Nephron (organoid): ENCODE results near the gene SMPD3.

Experiments used
- H3K27ac Mint-ChIP-seq, 3 experiments: 2 replicates each; pipeline ENCODE4 v1.8.0; 2020; ENCODE audit warnings: mixed read lengths in 3 of 3, mild to moderate bottlenecking in 2 of 3, moderate library complexity in 1 of 3
- H3K27me3 Mint-ChIP-seq: 2 replicates; pipeline ENCODE4 v1.8.0; 2021; ENCODE audit warnings: low read depth, mild to moderate bottlenecking, moderate library complexity, mixed read lengths
- H3K36me3 Mint-ChIP-seq: 2 replicates; pipeline ENCODE4 v1.8.0; 2020; ENCODE audit warnings: low read depth, mixed read lengths
- H3K4me1 Mint-ChIP-seq: 2 replicates; pipeline ENCODE4 v1.8.0; 2020; ENCODE audit warnings: mixed read lengths
- H3K4me3 Mint-ChIP-seq, 3 experiments: 2 replicates each; pipeline ENCODE4 v1.8.0; 2020; ENCODE audit warnings: mild to moderate bottlenecking in 3 of 3, mixed read lengths in 3 of 3, moderate library complexity in 2 of 3
- H3K9me3 Mint-ChIP-seq: 2 replicates; pipeline ENCODE4 v1.8.0; 2020; ENCODE audit warnings: mixed read lengths
- TF ChIP-seq, protein P1 (sequence below), 3 experiments: fragments of 200-600 bp; sonication (generic); IDR thresholded peaks; one replicate each; pipeline ENCODE4 v1.5.0; 2021; ENCODE audit warnings: antibody characterized with exemption in 3 of 3; ENCODE audit not compliant: unreplicated experiment in 3 of 3

SMPD3 gene

DNA sequence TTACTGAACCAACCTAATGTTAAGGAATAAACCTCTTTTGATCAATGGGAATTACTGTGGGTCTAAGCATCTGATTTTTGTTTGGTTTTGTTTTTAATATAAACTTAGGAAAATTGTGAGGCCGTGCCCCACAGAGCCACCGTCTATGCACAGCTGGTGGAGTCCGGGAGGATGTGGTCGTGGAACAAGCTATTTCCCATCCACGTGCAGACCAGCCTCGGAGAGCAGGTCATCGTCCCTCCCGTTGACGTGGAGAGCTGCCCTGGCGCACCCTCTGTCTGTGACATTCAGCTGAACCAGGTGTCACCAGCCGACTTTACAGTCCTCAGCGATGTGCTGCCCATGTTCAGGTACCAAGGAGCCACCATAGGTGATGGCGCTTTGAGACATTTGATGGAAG, 109.1 kb downstream of the SMPD3 start:
- Mint-ChIP-seq H3K9me3 (no peaks in the 10 kb centered on the region), H3K36me3 (peaks cover 61% of the 10 kb centered on the region), H3K27me3 (no peaks in the 10 kb centered on the region), H3K4me1 (peaks cover 9% of the 10 kb centered on the region), H3K4me3 (no peak overlapping the region), H3K27ac (no peak overlapping the region)
- TF ChIP-seq, protein P1, sequence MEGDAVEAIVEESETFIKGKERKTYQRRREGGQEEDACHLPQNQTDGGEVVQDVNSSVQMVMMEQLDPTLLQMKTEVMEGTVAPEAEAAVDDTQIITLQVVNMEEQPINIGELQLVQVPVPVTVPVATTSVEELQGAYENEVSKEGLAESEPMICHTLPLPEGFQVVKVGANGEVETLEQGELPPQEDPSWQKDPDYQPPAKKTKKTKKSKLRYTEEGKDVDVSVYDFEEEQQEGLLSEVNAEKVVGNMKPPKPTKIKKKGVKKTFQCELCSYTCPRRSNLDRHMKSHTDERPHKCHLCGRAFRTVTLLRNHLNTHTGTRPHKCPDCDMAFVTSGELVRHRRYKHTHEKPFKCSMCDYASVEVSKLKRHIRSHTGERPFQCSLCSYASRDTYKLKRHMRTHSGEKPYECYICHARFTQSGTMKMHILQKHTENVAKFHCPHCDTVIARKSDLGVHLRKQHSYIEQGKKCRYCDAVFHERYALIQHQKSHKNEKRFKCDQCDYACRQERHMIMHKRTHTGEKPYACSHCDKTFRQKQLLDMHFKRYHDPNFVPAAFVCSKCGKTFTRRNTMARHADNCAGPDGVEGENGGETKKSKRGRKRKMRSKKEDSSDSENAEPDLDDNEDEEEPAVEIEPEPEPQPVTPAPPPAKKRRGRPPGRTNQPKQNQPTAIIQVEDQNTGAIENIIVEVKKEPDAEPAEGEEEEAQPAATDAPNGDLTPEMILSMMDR (IDR thresholded peaks at IDR 0.05; ENCODE audit: unreplicated experiment in 3 of 3) = no peak

DNA sequence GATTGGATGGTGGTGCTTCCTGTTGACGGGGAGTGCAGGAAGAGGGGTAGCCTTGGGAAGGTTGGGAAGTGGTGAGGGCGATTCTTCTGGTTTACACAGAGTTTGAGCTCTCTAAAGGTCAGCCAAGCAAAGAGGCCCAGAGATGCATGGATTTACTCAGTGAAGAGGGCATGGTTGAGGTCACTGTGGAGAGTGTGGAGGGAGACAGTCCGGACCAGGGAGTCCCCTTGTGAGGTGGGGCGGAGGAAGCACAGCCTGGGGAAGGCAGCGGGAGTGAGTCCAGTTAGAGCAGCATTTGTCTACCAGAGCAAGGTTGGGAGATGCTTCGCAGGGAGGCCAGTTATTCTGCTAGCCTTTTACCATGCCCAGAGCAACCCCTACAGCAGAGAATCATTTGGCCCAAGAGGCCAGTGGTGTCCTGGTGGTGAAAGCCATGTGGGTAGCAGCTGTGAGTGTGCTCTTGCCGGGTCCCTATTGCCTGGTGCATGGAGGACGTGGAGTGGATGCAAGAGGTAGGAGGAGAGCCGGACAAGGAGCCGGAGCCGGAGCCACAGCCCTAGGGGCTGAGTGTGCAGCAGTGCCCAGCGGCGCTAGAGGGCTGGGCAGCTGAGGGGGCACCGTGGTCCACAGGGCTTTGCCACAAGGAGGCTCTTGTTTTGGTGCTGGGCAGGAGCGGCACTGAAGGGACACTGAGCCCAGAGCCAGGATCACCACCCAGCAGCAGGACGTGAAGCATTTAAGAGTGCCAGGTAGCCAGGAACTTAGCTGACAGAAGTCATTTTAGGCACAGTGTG, 109.8 kb downstream of the SMPD3 start:
- H3K4me1 Mint-ChIP-seq = peaks cover 12% of the 10 kb centered on the region
- H3K36me3 Mint-ChIP-seq = peaks cover 62% of the 10 kb centered on the region
- no peak overlapping the region for H3K4me3 Mint-ChIP-seq
- no peak overlapping the region for H3K27ac Mint-ChIP-seq
- TF ChIP-seq, protein P1 (IDR thresholded peaks at IDR 0.05; ENCODE audit: unreplicated experiment in 3 of 3) = no peak
- H3K9me3 Mint-ChIP-seq = no peaks in the 10 kb centered on the region
- H3K27me3 Mint-ChIP-seq = no peaks in the 10 kb centered on the region

DNA sequence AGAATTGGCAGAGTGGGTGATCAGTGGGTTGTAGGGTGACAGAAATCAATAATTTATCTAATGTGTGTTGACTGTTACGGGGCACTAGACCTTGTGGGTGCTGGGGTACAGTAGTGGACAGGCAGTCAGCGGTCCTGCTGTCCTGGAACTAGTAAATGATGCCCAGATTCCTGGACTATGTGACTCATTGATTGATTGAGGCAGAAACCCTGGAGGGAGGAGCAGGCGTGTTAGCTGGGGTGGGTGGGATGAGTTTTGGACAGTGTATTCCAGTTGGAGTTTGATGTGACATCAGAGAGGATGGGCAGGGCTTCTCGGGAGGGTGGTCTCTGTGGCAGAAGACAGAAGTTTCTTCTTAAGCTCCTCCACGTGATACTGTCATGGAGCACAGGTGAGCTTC, 113.1 kb downstream of the SMPD3 start:
- TF ChIP-seq, protein P1 (IDR thresholded peaks at IDR 0.05; ENCODE audit: unreplicated experiment in 3 of 3) = no peak
- H3K4me1 Mint-ChIP-seq = peaks cover 17% of the 10 kb centered on the region
- no peaks in the 10 kb centered on the region for H3K9me3 Mint-ChIP-seq
- no peak overlapping the region for H3K27ac Mint-ChIP-seq
- peaks cover 53% of the 10 kb centered on the region for H3K36me3 Mint-ChIP-seq
- no peak overlapping the region for H3K4me3 Mint-ChIP-seq
- no peaks in the 10 kb centered on the region for H3K27me3 Mint-ChIP-seq

DNA sequence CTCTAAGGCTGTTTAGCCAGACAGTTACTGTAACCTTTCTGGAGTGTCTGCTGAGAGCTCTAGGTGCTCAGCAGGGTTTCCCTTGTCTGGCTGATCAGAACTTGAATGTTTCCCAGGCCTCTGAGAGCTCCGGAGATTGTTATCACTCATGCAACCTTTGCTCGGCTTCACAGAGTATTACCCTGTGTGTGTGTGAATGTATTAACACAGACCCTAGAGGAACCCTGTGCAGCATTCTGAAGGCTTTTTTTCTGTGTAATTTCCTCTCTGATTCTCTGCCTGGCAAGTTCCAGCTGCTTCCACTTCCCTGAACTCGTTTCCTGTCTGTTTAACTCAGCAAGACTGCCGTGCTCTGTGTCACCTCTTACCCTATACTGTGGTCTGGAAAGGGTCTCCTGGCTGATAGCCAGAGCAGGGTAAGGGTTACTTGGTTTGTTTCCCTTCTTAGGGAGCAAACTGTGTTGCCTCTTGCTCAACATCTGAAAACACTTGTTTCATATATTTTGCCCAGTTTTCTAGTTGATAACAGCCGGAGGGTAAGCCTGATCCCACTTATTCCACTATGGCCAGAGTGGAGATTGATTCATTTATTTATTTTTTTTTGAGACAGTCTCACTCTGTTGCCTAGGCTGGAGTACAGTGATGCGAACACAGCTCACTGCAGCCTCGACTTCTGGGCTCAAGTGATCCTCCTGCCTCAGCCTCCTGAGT, 115.7 kb downstream of the SMPD3 start:
- H3K9me3 Mint-ChIP-seq = no peaks in the 10 kb centered on the region
- H3K27me3 Mint-ChIP-seq = no peaks in the 10 kb centered on the region
- peaks cover 22% of the 10 kb centered on the region for H3K4me1 Mint-ChIP-seq
- peaks cover 40% of the 10 kb centered on the region for H3K36me3 Mint-ChIP-seq
- TF ChIP-seq, protein P1 (IDR thresholded peaks at IDR 0.05; ENCODE audit: unreplicated experiment in 3 of 3) = no peak
- H3K27ac Mint-ChIP-seq = peak overlapping the region; percentile 88 to 94 (median 88)
- H3K4me3 Mint-ChIP-seq = no peak overlapping the region

DNA sequence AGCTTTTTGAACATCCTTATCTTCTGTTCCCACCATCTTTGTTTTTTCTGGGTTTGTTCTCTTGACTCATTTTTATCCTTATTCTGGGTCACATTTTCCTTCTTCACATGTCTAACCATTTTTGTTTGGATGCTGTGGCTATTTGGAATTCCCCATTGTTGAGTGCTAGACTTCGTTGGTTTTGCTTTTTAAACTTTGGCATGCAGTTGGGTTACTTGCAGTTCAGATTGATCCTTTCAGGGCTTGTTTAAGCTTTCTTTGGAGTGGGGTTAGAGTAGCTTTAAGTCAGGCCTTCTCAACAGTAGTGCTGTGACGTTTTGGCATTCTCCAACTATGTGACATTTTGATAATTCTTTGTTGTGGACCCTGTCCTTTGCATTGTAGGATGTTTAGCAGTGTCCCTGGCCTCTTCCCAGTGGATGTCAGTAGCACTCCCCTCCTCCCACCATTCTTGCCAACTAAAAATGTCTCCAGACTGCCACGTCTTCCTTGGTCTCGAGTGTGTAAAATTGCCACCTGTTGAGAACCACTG, 116.4 kb downstream of the SMPD3 start:
- Mint-ChIP-seq H3K36me3 (peaks cover 34% of the 10 kb centered on the region), H3K9me3 (no peaks in the 10 kb centered on the region)
- TF ChIP-seq, protein P1 (IDR thresholded peaks at IDR 0.05; ENCODE audit: unreplicated experiment in 3 of 3) = no peak

More for the DNA sequence above, 116.4 kb downstream of the SMPD3 start:
- Mint-ChIP-seq H3K4me3 (no peak overlapping the region), H3K4me1 (peaks cover 27% of the 10 kb centered on the region), H3K27ac (peak overlapping the region; percentile 88 to 94 (median 88)), H3K27me3 (no peaks in the 10 kb centered on the region)
